ENCODE data around the gene PLCXD1.

- TF ChIP-seq CTCF (IDR thresholded peaks at IDR 0.05): no peak
- TF ChIP-seq POLR2A (IDR thresholded peaks at IDR 0.05): no peak
These were observed 50.8 kb downstream of the PLCXD1 start for GRCh38 chrX:331825-332495.

Measured in thyroid gland (tissue), 4 donors.